SU-DHL-6 (cell line): Measurements from ENCODE around the gene PHF14.

Experiments
- H2AFZ ChIP-seq: fragments of 200-600 bp; sonication (generic); 2 replicates; pipeline ENCODE4 v1.6.1; 2014; ENCODE audit warnings: low read depth, mild to moderate bottlenecking, moderate library complexity, mixed read lengths, antibody characterized with exemption, low read length; ENCODE audit not compliant: severe bottlenecking
- H3F3A ChIP-seq: fragments of 200-600 bp; shearing (Covaris generic); 2 replicates; pipeline ENCODE4 v1.6.0; 2016; ENCODE audit warnings: antibody characterized with exemption, mild to moderate bottlenecking; ENCODE audit not compliant: insufficient read depth
- H3K27ac ChIP-seq: fragments of 200-600 bp; sonication (generic); 2 replicates; pipeline ENCODE4 v1.5.1; 2016; ENCODE audit warnings: low read depth, mild to moderate bottlenecking, low read length, moderate library complexity, mixed read lengths
- H3K27me3 ChIP-seq: fragments of 200-600 bp; sonication (generic), shearing (Covaris generic); 2 replicates; pipeline ENCODE4 v1.6.0; 2014; ENCODE audit warnings: mild to moderate bottlenecking, low read length
- H3K36me3 ChIP-seq: fragments of 200-600 bp; sonication (generic); 2 replicates; pipeline ENCODE4 v1.6.1; 2014; ENCODE audit warnings: mild to moderate bottlenecking, low read length, mixed read lengths
- H3K4me2 ChIP-seq: fragments of 300-600, 200-600 bp; shearing (Covaris generic), sonication (generic); 2 replicates; pipeline ENCODE4 v1.6.0; 2014; ENCODE audit warnings: low read length, low read depth, mild to moderate bottlenecking; ENCODE audit not compliant: poor library complexity, severe bottlenecking
- H3K4me3 ChIP-seq: fragments of 200-600 bp; sonication (generic); 2 replicates; pipeline ENCODE4 v1.5.1; 2014; ENCODE audit warnings: antibody characterized with exemption, low read length, mild to moderate bottlenecking, mixed read lengths; ENCODE audit not compliant: insufficient read depth, poor library complexity, severe bottlenecking
- H3K79me2 ChIP-seq: fragments of 200-600 bp; sonication (generic); 2 replicates; pipeline ENCODE4 v1.6.1; 2014; ENCODE audit warnings: mild to moderate bottlenecking, low read length, moderate library complexity; ENCODE audit not compliant: insufficient read depth
- H3K9ac ChIP-seq: fragments of 200-600 bp; sonication (generic); 2 replicates; pipeline ENCODE4 v1.7.0; 2014; ENCODE audit warnings: mild to moderate bottlenecking, low read length
- H3K9me2 ChIP-seq: fragments of 200-600 bp; sonication (generic); replicated peaks from 2 replicates; pipeline ENCODE4 v1.6.1; 2014; ENCODE audit warnings: low read length; ENCODE audit not compliant: insufficient read depth
- H3K9me3 ChIP-seq: fragments of 200-600 bp; sonication (generic); 2 replicates; pipeline ENCODE4 v1.6.1; 2014; ENCODE audit warnings: low read length, mixed read lengths; ENCODE audit not compliant: insufficient read depth
- H4K20me1 ChIP-seq: fragments of 200-600 bp; sonication (generic); 2 replicates; pipeline ENCODE4 v1.6.1; 2014; ENCODE audit warnings: low read depth, mild to moderate bottlenecking, antibody characterized with exemption, low read length, moderate library complexity, mixed read lengths
- CTCF ChIP-seq: fragments of 200-600 bp; sonication (generic); IDR thresholded peaks from one replicate; pipeline ENCODE4 v1.5.1; 2017; ENCODE audit warnings: antibody characterized with exemption, mild to moderate bottlenecking, low read length, moderate library complexity; ENCODE audit not compliant: insufficient read depth, poor library complexity, severe bottlenecking
- EZH2phosphoT487 ChIP-seq: fragments of 200-600 bp; sonication (generic), shearing (Covaris generic); conservative IDR thresholded peaks from 2 replicates; pipeline ENCODE4 v1.6.1; 2018; ENCODE audit warnings: mild to moderate bottlenecking, antibody characterized with exemption, low read length, moderate library complexity, mixed read lengths

PHF14 gene

GRCh38 chr7:11077816-11078215 lies 104.1 kb downstream of the PHF14 start:
- no peaks in the 10 kb centered on the region for H3K9me2 ChIP-seq
- H3K36me3 ChIP-seq = peaks cover 12% of the 10 kb centered on the region; the same call in 1 of the 2 replicates
- TF ChIP-seq CTCF = no peak
- no peak for TF ChIP-seq EZH2phosphoT487
- no peaks in the 10 kb centered on the region for H3K27me3 ChIP-seq
- no peak overlapping the region for H3K27ac ChIP-seq
- no peak overlapping the region for H3K4me3 ChIP-seq
- H3K79me2 ChIP-seq = no peaks in the 10 kb centered on the region
- no peaks in the 10 kb centered on the region for H4K20me1 ChIP-seq
- no peaks in the 10 kb centered on the region for H3F3A ChIP-seq
- no peak overlapping the region for H2AFZ ChIP-seq
- no peak overlapping the region for H3K4me2 ChIP-seq
- H3K9ac ChIP-seq = no peak overlapping the region
- no peaks in the 10 kb centered on the region for H3K9me3 ChIP-seq

- Histone ChIP-seq H3K36me3 (peaks cover 12% of the 10 kb centered on the region; the same call in 1 of the 2 replicates), H3K9me2 (no peaks in the 10 kb centered on the region), H3K4me3 (no peak overlapping the region), H3K79me2 (no peaks in the 10 kb centered on the region), H3K27ac (no peak overlapping the region), H3K4me2 (no peak overlapping the region), H2AFZ (no peak overlapping the region), H3K9ac (no peak overlapping the region), H3F3A (no peaks in the 10 kb centered on the region), H3K27me3 (no peaks in the 10 kb centered on the region), H4K20me1 (no peaks in the 10 kb centered on the region), H3K9me3 (no peaks in the 10 kb centered on the region)
- TF ChIP-seq EZH2phosphoT487 = no peak
- TF ChIP-seq CTCF = no peak
Observed at GRCh38 chr7:11078247-11078834, 104.7 kb downstream of the PHF14 start.

GRCh38 chr7:11079907-11080306 lies 106.2 kb downstream of the PHF14 start:
- Histone ChIP-seq H3K27ac (no peak overlapping the region), H3K79me2 (no peaks in the 10 kb centered on the region), H3K9me3 (no peaks in the 10 kb centered on the region), H4K20me1 (no peaks in the 10 kb centered on the region), H3K9ac (no peak overlapping the region), H3K9me2 (no peaks in the 10 kb centered on the region), H3K4me2 (no peak overlapping the region), H3K4me3 (no peak overlapping the region), H2AFZ (no peak overlapping the region), H3K27me3 (no peaks in the 10 kb centered on the region), H3F3A (peaks cover 9% of the 10 kb centered on the region; the same call in 1 of the 2 replicates), H3K36me3 (peaks cover 15% of the 10 kb centered on the region; the same call in 1 of the 2 replicates)
- no peak for TF ChIP-seq CTCF
- TF ChIP-seq EZH2phosphoT487 = no peak
